Upper lobe of left lung (tissue), 4 donors: ENCODE results near the gene TUBA1C.

Source experiments
- EP300 ChIP-seq, 4 donors: sonication (generic); formaldehyde crosslinking; IDR thresholded peaks; one replicate each; pipeline ENCODE4 v1.5.1; 2017; ENCODE audit warnings: antibody characterized with exemption in 4 of 4, control low read depth in 2 of 4
- POLR2AphosphoS5 ChIP-seq, 2 donors: sonication (generic); formaldehyde crosslinking; IDR thresholded peaks; one replicate each; pipeline ENCODE4 v1.5.1; 2017; ENCODE audit warnings: antibody characterized with exemption in 2 of 2
- TF ChIP-seq, protein P1 (sequence below), 6 experiments: fragments of 450-650 bp in 4 of 6; fragments of 200-600 bp in 2 of 6; sonication (generic) in 2 of 6; IDR thresholded peaks; one replicate each; pipeline ENCODE4 v1.5.1; 2016 to 2019; ENCODE audit warnings: antibody characterized with exemption in 6 of 6

DNA sequence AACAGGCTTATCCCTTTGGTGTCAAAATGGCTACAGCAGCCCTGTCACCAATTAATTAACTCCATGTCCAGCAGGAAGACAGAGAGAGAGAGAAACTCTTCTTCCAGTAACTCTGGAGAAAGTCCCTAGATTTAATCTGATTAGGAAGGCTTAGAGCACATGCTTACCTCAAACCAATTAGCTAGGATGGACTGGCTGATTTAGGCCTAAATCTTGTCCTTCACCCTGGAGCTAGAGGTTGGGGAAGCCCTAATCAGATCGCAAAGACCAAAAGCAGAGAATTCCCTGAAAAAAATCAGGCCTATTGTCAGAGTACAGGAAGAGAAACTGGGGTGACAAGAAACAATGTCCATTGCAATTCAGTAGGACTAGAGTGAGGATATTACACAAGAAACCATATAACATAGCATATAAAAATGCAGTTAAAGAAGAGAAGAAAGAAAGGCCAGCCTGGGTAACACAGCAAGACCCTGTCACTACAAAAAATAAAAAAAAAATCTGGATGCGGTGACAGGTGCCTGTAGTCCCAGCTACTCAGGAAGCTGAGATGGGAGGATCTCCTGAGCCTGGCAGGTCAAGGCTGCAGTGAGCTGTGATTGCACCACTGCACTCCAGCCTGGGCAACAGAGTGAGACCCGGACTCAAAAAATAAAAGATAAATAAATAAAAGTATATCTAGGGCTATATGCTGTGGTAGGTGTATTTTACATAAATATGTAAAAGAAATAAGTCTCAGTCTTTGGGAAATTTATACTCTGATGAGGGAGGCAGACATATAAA, 41.1 kb upstream of the TUBA1C start:
- TF ChIP-seq POLR2AphosphoS5 (IDR thresholded peaks at IDR 0.05) = no peak
- TF ChIP-seq, protein P1, sequence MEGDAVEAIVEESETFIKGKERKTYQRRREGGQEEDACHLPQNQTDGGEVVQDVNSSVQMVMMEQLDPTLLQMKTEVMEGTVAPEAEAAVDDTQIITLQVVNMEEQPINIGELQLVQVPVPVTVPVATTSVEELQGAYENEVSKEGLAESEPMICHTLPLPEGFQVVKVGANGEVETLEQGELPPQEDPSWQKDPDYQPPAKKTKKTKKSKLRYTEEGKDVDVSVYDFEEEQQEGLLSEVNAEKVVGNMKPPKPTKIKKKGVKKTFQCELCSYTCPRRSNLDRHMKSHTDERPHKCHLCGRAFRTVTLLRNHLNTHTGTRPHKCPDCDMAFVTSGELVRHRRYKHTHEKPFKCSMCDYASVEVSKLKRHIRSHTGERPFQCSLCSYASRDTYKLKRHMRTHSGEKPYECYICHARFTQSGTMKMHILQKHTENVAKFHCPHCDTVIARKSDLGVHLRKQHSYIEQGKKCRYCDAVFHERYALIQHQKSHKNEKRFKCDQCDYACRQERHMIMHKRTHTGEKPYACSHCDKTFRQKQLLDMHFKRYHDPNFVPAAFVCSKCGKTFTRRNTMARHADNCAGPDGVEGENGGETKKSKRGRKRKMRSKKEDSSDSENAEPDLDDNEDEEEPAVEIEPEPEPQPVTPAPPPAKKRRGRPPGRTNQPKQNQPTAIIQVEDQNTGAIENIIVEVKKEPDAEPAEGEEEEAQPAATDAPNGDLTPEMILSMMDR (IDR thresholded peaks at IDR 0.05) = no peak
- TF ChIP-seq EP300 (IDR thresholded peaks at IDR 0.05) = no peak
